Neuronal stem cell (in vitro differentiated cells): ENCODE data around the gene UBE4A.
A peak's percentile ranks its signal among the peaks of the same experiment; 100 is the strongest.

ENCODE experiments used
- DNase-seq: peaks from one replicate; pipeline ENCODE4 v3.0.0-alpha.2; 2013; ENCODE audit warnings: low spot score
- H2AFZ ChIP-seq: one replicate; pipeline ENCODE4 v1.6.1; 2013; ENCODE audit warnings: mild to moderate bottlenecking, low read length, inconsistent platforms
- H2AK5ac ChIP-seq: 2 replicates; pipeline ENCODE4 v1.6.1; 2013; ENCODE audit warnings: low read depth, mild to moderate bottlenecking, inconsistent platforms, low read length, moderate library complexity, mixed read lengths
- H2BK120ac ChIP-seq: 2 replicates; pipeline ENCODE4 v1.6.1; 2013; ENCODE audit warnings: low read depth, mild to moderate bottlenecking, inconsistent platforms, low read length, moderate library complexity, mixed read lengths
- H2BK12ac ChIP-seq: one replicate; pipeline ENCODE4 v1.6.1; 2013; ENCODE audit warnings: low read length, inconsistent platforms
- H2BK15ac ChIP-seq: 2 replicates; pipeline ENCODE4 v1.6.1; 2013; ENCODE audit warnings: mild to moderate bottlenecking, low read length, inconsistent platforms, mixed read lengths
- H2BK5ac ChIP-seq: one replicate; pipeline ENCODE4 v1.6.1; 2013; ENCODE audit warnings: inconsistent platforms, mild to moderate bottlenecking, low read length, moderate library complexity
- H3K14ac ChIP-seq: one replicate; pipeline ENCODE4 v1.6.1; 2013; ENCODE audit warnings: low read length, inconsistent platforms
- H3K18ac ChIP-seq: 2 replicates; pipeline ENCODE4 v1.6.1; 2013; ENCODE audit warnings: low read length, inconsistent platforms
- H3K23ac ChIP-seq: 2 replicates; pipeline ENCODE4 v1.6.1; 2013; ENCODE audit warnings: low read depth, mild to moderate bottlenecking, mixed read lengths, low read length, inconsistent platforms; ENCODE audit not compliant: poor library complexity
- H3K27ac ChIP-seq: replicated peaks from 3 replicates; pipeline ENCODE4 v1.5.1; 2013; ENCODE audit warnings: low read length, inconsistent platforms
- H3K27me3 ChIP-seq, 3 experiments: 2 replicates each; pipeline ENCODE4 v1.6.1; 2013; ENCODE audit warnings: low read length in 3 of 3, mild to moderate bottlenecking in 2 of 3, inconsistent platforms in 1 of 3, low read depth in 1 of 3, mixed read lengths in 1 of 3, moderate library complexity in 1 of 3; ENCODE audit not compliant: control insufficient read depth in 3 of 3, insufficient read depth in 3 of 3
- H3K36me3 ChIP-seq, 2 donors: replicated peaks in 1 of 2; 2 replicates each; pipeline ENCODE4 v1.6.1; 2013; ENCODE audit warnings: low read length in 2 of 2; ENCODE audit not compliant: control insufficient read depth in 2 of 2, insufficient read depth in 2 of 2
- H3K4ac ChIP-seq: 2 replicates; pipeline ENCODE4 v1.6.1; 2013; ENCODE audit warnings: inconsistent platforms, mild to moderate bottlenecking, low read length, moderate library complexity
- H3K4me1 ChIP-seq, 2 donors: 1 replicate in 1 of 2; 2 replicates in 1 of 2; pipeline ENCODE4 v1.6.1; 2013; ENCODE audit warnings: low read length in 2 of 2, low read depth in 1 of 2; ENCODE audit not compliant: control insufficient read depth in 2 of 2, insufficient read depth in 1 of 2
- H3K4me2 ChIP-seq: one replicate; pipeline ENCODE4 v1.6.1; 2013; ENCODE audit warnings: mild to moderate bottlenecking, low read length, inconsistent platforms; ENCODE audit not compliant: insufficient read depth, poor library complexity, severe bottlenecking
- H3K4me3 ChIP-seq, 2 donors: 2 replicates each; pipeline ENCODE4 v1.5.1; 2013; ENCODE audit warnings: low read length in 2 of 2, mild to moderate bottlenecking in 2 of 2, inconsistent platforms in 1 of 2, moderate library complexity in 1 of 2
- H3K79me1 ChIP-seq: one replicate; pipeline ENCODE4 v1.6.1; 2013; ENCODE audit warnings: low read depth, mild to moderate bottlenecking, inconsistent platforms, low read length, moderate library complexity
- H3K9ac ChIP-seq: one replicate; pipeline ENCODE4 v1.6.1; 2013; ENCODE audit warnings: mild to moderate bottlenecking, low read depth, low read length, inconsistent platforms; ENCODE audit not compliant: poor library complexity
- H3K9me3 ChIP-seq, 2 donors: replicated peaks in 1 of 2; 2 replicates each; pipeline versions ENCODE3 to v1.6.1; 2013; ENCODE audit warnings: low read length in 2 of 2, mild to moderate bottlenecking in 2 of 2, inconsistent platforms in 1 of 2, low read depth in 1 of 2, mixed read lengths in 1 of 2, moderate library complexity in 1 of 2; ENCODE audit not compliant: control insufficient read depth in 2 of 2, insufficient read depth in 1 of 2
- H4K8ac ChIP-seq: one replicate; pipeline ENCODE4 v1.6.1; 2013; ENCODE audit warnings: low read depth, mild to moderate bottlenecking, inconsistent platforms, low read length, moderate library complexity
- H4K91ac ChIP-seq: one replicate; pipeline ENCODE4 v1.6.1; 2013; ENCODE audit warnings: low read length, low read depth, mild to moderate bottlenecking, inconsistent platforms; ENCODE audit not compliant: poor library complexity
- WGBS, 2 donors: extraction: QIAGEN DNeasy Blood & Tissue Kit; methylation state at CpG; one replicate each; pipeline ENCODE4 v1.1.7; 2013; ENCODE audit warnings: missing lambda C conversion rate in 2 of 2, mixed read lengths in 1 of 2; ENCODE audit not compliant: insufficient read length in 2 of 2, insufficient replicate concordance in 1 of 2; ENCODE audit errors: extremely low coverage in 2 of 2; 5-methylcytosine and 5-hydroxymethylcytosine counted together

Gene UBE4A

DNA sequence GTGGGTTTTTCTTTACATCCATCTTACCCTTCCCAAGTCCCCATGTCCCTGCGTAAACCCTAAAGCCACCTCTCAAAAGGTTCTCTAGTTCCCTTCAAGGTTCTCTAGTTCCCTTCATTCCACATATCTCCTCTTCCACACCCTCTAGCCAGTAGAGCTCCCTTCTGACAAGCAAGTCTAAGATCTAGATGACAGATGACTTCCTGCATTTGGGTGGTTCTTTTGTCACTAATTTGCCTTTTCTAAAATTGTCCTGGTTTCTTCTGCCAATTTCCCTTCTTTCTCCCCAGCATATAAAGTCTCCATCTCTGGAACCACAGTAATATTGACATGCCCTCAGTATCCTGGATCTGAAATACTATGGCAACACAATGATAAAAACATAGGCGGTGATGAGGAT is 47.1 kb upstream of the UBE4A start:
- no peaks in the 10 kb centered on the region for H3K79me1 ChIP-seq
- no peak overlapping the region for H3K27ac ChIP-seq
- DNase-seq: no peak
- no peak overlapping the region for H2AK5ac ChIP-seq
- H3K14ac ChIP-seq: no peak overlapping the region
- H2BK15ac ChIP-seq: no peak overlapping the region
- H2BK12ac ChIP-seq: no peak overlapping the region
- H3K27me3 ChIP-seq: peaks cover 0 to 25% (median 0%) of the 10 kb centered on the region in 3 experiments
- H2AFZ ChIP-seq: no peak overlapping the region
- H4K8ac ChIP-seq: no peak overlapping the region
- no peak overlapping the region for H3K4ac ChIP-seq
- H2BK120ac ChIP-seq: no peak overlapping the region
- H3K36me3 ChIP-seq: no peaks in the 10 kb centered on the region
- H3K4me3 ChIP-seq: no peak overlapping the region
- H4K91ac ChIP-seq: no peak overlapping the region
- H3K23ac ChIP-seq: no peak overlapping the region
- peaks cover 0 to 3% of the 10 kb centered on the region in 2 donors for H3K9me3 ChIP-seq
- no peak overlapping the region for H3K18ac ChIP-seq
- H3K4me1 ChIP-seq: peaks cover 0 to 18% of the 10 kb centered on the region in 2 donors
- no peak overlapping the region for H3K9ac ChIP-seq
- WGBS, 2 donors: no CpG with 5 or more reads among the region's 2 CpGs
- H3K4me2 ChIP-seq: no peak overlapping the region
- no peak overlapping the region for H2BK5ac ChIP-seq

DNA sequence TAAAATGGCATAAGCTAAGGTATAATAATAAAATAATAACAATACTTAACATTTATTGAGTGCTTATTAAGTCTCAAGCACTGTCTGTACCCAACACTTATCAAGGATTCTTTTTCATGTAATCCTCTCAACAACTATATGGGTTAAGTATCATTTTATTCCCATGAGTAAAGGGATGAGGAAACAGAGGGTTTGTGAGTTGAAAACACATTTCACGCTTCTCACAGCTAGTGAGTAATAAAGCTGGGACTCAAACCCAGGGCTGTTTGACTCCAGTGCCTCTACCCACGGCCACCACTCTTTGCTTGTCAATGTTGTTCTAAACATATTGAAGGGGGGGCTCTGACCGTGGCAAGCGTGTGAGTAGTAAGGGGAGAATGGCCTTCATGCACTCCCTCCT is 46.2 kb upstream of the UBE4A start:
- Histone ChIP-seq H3K79me1 (no peaks in the 10 kb centered on the region), H3K4me2 (no peak overlapping the region), H2BK12ac (no peak overlapping the region), H3K4ac (no peak overlapping the region), H4K8ac (no peak overlapping the region), H3K36me3 (no peaks in the 10 kb centered on the region), H3K4me1 (peaks cover 0 to 18% of the 10 kb centered on the region in 2 donors), H3K23ac (no peak overlapping the region), H2BK120ac (no peak overlapping the region), H2BK15ac (no peak overlapping the region), H3K14ac (peak overlapping the region; percentile 14), H3K9me3 (peaks cover 0 to 3% of the 10 kb centered on the region in 2 donors), H2BK5ac (no peak overlapping the region), H3K18ac (no peak overlapping the region), H3K27me3 (peaks cover 0 to 23% (median 0%) of the 10 kb centered on the region in 3 experiments), H3K4me3 (no peak overlapping the region), H3K9ac (no peak overlapping the region), H4K91ac (no peak overlapping the region), H2AK5ac (peak overlapping the region; percentile 18), H3K27ac (no peak overlapping the region), H2AFZ (no peak overlapping the region)
- no peak for DNase-seq
- no CpG with 5 or more reads among the region's 4 CpGs for WGBS, 2 donors

GRCh38 chr11:118314988-118315411 is 44.4 kb upstream of the UBE4A start:
- Histone ChIP-seq H3K18ac (no peak overlapping the region), H3K9ac (no peak overlapping the region), H2AFZ (peak overlapping the region; percentile 86), H3K4me2 (no peak overlapping the region), H3K4me1 (peaks cover 0 to 18% of the 10 kb centered on the region in 2 donors), H3K36me3 (no peaks in the 10 kb centered on the region), H2AK5ac (no peak overlapping the region), H3K79me1 (no peaks in the 10 kb centered on the region), H2BK15ac (no peak overlapping the region), H3K4me3 (no peak overlapping the region), H2BK12ac (no peak overlapping the region), H4K91ac (no peak overlapping the region), H3K27ac (no peak overlapping the region), H3K14ac (no peak overlapping the region), H3K27me3 (peaks cover 0 to 32% (median 0%) of the 10 kb centered on the region in 3 experiments), H3K23ac (no peak overlapping the region), H3K4ac (no peak overlapping the region), H2BK120ac (no peak overlapping the region), H4K8ac (no peak overlapping the region), H3K9me3 (peaks cover 0 to 3% of the 10 kb centered on the region in 2 donors), H2BK5ac (no peak overlapping the region)
- WGBS, 2 donors: no CpG with 5 or more reads among the region's 7 CpGs
- DNase-seq: no peak

DNA sequence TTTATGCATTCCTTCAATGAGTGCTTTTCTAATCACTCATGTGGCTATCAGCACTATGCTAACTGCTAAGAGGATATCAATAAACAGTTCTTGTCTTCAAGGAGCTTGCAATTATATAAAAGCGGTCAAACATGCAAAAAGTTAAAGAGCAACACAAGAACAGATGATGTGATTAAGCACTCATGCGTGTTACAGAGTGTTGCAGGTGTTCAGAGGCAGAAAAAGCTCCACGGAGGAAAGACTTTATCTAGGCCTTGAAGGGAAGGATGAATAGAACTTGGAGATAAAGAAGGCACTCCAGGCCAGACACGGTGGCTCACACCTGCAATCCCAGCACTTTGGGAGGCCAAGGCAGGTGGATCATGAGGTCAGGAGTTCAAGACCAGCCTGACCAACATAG is 41.3 kb upstream of the UBE4A start:
- H3K36me3 ChIP-seq: no peaks in the 10 kb centered on the region

More for the DNA sequence above, 41.3 kb upstream of the UBE4A start:
- Histone ChIP-seq H3K4me2 (no peak overlapping the region), H2BK12ac (no peak overlapping the region), H3K27ac (no peak overlapping the region), H2BK5ac (no peak overlapping the region), H3K9ac (no peak overlapping the region), H2BK15ac (no peak overlapping the region), H3K4me1 (peaks cover 0 to 18% of the 10 kb centered on the region in 2 donors), H3K14ac (no peak overlapping the region), H2AFZ (no peak overlapping the region), H3K27me3 (peaks cover 0 to 17% (median 0%) of the 10 kb centered on the region in 3 experiments), H3K4ac (no peak overlapping the region), H2AK5ac (no peak overlapping the region), H4K91ac (no peak overlapping the region), H3K9me3 (peaks cover 0 to 3% of the 10 kb centered on the region in 2 donors), H3K18ac (no peak overlapping the region), H2BK120ac (no peak overlapping the region), H3K23ac (no peak overlapping the region), H3K4me3 (no peak overlapping the region), H4K8ac (no peak overlapping the region), H3K79me1 (no peaks in the 10 kb centered on the region)
- WGBS, 2 donors: no CpG with 5 or more reads among the region's 4 CpGs
- no peak for DNase-seq
